GM21723 (cell line): ENCODE measurements around the gene FRMD4A.
"Not testable (repeated sequence)": the region's sequence is repeated elsewhere in the genome, so short reads cannot be mapped to it uniquely, and the experiment has no call there.

Experiments
- ATAC-seq: cut with Tn5 transposase; IDR thresholded peaks from one replicate; pipeline ENCODE4 v1.9.1; 2021; ENCODE audit warnings: mild to moderate bottlenecking, moderate library complexity; ENCODE audit not compliant: unreplicated experiment

FRMD4A gene

GRCh38 chr10:14244147-14244546 is 86.6 kb downstream of the FRMD4A start:
- ATAC-seq: no peak

GRCh38 chr10:14243221-14243620 is 87.5 kb downstream of the FRMD4A start:
- ATAC-seq: no peak

- ATAC-seq: no peak
These were observed 89.5 kb downstream of the FRMD4A start for GRCh38 chr10:14241196-14241595.

- no peak for ATAC-seq
These were observed 90.2 kb downstream of the FRMD4A start for GRCh38 chr10:14240253-14241189.

GRCh38 chr10:14238659-14239058 is 92.1 kb downstream of the FRMD4A start:
- ATAC-seq: not testable (repeated sequence)

GRCh38 chr10:14236341-14236740 is 94.4 kb downstream of the FRMD4A start:
- no peak for ATAC-seq

- ATAC-seq: no peak
These were observed 95.0 kb downstream of the FRMD4A start for GRCh38 chr10:14235566-14236195.

- no peak for ATAC-seq
These were observed 97.2 kb downstream of the FRMD4A start for GRCh38 chr10:14233566-14233965.

- ATAC-seq: not testable (repeated sequence)
These were observed 101.9 kb downstream of the FRMD4A start for GRCh38 chr10:14228798-14229197.

- ATAC-seq: no peak
These were observed 105.3 kb downstream of the FRMD4A start for GRCh38 chr10:14225379-14225778.

- ATAC-seq: no peak
These were observed 110.7 kb downstream of the FRMD4A start for GRCh38 chr10:14220026-14220425.

- no peak for ATAC-seq
These were observed 111.3 kb downstream of the FRMD4A start for GRCh38 chr10:14219411-14219810.

GRCh38 chr10:14215641-14216040 is 115.1 kb downstream of the FRMD4A start:
- no peak for ATAC-seq

GRCh38 chr10:14213703-14214102 is 117.0 kb downstream of the FRMD4A start:
- not testable (repeated sequence) for ATAC-seq

GRCh38 chr10:14211610-14212009 is 119.1 kb downstream of the FRMD4A start:
- ATAC-seq: no peak

- no peak for ATAC-seq
These were observed 122.5 kb downstream of the FRMD4A start for GRCh38 chr10:14208231-14208630.

- ATAC-seq: no peak
These were observed 125.5 kb downstream of the FRMD4A start for GRCh38 chr10:14205233-14205632.

- no peak for ATAC-seq
These were observed 129.8 kb downstream of the FRMD4A start for GRCh38 chr10:14200698-14201544.

GRCh38 chr10:14199098-14199497 is 131.6 kb downstream of the FRMD4A start:
- ATAC-seq: not testable (repeated sequence)

GRCh38 chr10:14198078-14198477 is 132.6 kb downstream of the FRMD4A start:
- no peak for ATAC-seq

GRCh38 chr10:14196113-14196512 is 134.6 kb downstream of the FRMD4A start:
- ATAC-seq: no peak
